Hematopoietic multipotent progenitor cell treated with erythropoietin and hydrocortisone succinate and interleukin-3 and kit ligand, for 8 days (in vitro differentiated cells): ENCODE results near the gene COL8A2.

Experiments used
- DNase-seq: peaks from one replicate; pipeline ENCODE4 v3.0.0-alpha.2; 2015

The COL8A2 gene

GRCh38 chr1:36135330-36135667 lies 10.3 kb upstream of the COL8A2 start:
- DNase-seq = no peak

- DNase-seq = peak; percentile 59
Observed at GRCh38 chr1:36134505-36135329, 9.7 kb upstream of the COL8A2 start.

GRCh38 chr1:36134031-36134430 lies 9.0 kb upstream of the COL8A2 start:
- DNase-seq = no peak

GRCh38 chr1:36133484-36133883 lies 8.5 kb upstream of the COL8A2 start:
- DNase-seq = peak; percentile 80

- no peak for DNase-seq
Observed at GRCh38 chr1:36132029-36132428, 7.0 kb upstream of the COL8A2 start.

GRCh38 chr1:36128905-36129206 lies 3.8 kb upstream of the COL8A2 start:
- DNase-seq = no peak

GRCh38 chr1:36128126-36128904 lies 3.3 kb upstream of the COL8A2 start:
- peak; percentile 20 for DNase-seq

GRCh38 chr1:36126797-36127500 lies 1.9 kb upstream of the COL8A2 start:
- DNase-seq = no peak

- no peak for DNase-seq
Observed at GRCh38 chr1:36126005-36126716, 1.1 kb upstream of the COL8A2 start.

- DNase-seq = no peak
Observed at GRCh38 chr1:36124404-36125128, 456 bp downstream of the COL8A2 start.

- DNase-seq = no peak
Observed at GRCh38 chr1:36123356-36123755, 1.7 kb downstream of the COL8A2 start.

- no peak for DNase-seq
Observed at GRCh38 chr1:36122062-36123030, 2.7 kb downstream of the COL8A2 start.

- DNase-seq = no peak
Observed at GRCh38 chr1:36119456-36119855, 5.6 kb downstream of the COL8A2 start.

- no peak for DNase-seq
Observed at GRCh38 chr1:36118447-36119204, 6.4 kb downstream of the COL8A2 start.

GRCh38 chr1:36116901-36117300 lies 8.1 kb downstream of the COL8A2 start:
- no peak for DNase-seq

- DNase-seq = no peak
Observed at GRCh38 chr1:36115931-36116330, 9.1 kb downstream of the COL8A2 start.

- DNase-seq = no peak
Observed at GRCh38 chr1:36115200-36115669, 9.8 kb downstream of the COL8A2 start.

GRCh38 chr1:36114371-36114770 lies 10.7 kb downstream of the COL8A2 start:
- no peak for DNase-seq

- no peak for DNase-seq
Observed at GRCh38 chr1:36112823-36113222, 12.2 kb downstream of the COL8A2 start.

GRCh38 chr1:36111151-36111550 lies 13.9 kb downstream of the COL8A2 start:
- DNase-seq = no peak
